GM18873 (cell line): ENCODE results near the gene PPL.
"Not testable (repeated sequence)": the region's sequence is repeated elsewhere in the genome, so short reads cannot be mapped to it uniquely, and the experiment has no call there.

ENCODE experiments used
- ATAC-seq: cut with Tn5 transposase; IDR thresholded peaks from one replicate; pipeline ENCODE4 v1.9.1; 2021; ENCODE audit warnings: mild to moderate bottlenecking, moderate library complexity, moderate number of reproducible peaks; ENCODE audit not compliant: unreplicated experiment, low FRiP score

Gene PPL

DNA sequence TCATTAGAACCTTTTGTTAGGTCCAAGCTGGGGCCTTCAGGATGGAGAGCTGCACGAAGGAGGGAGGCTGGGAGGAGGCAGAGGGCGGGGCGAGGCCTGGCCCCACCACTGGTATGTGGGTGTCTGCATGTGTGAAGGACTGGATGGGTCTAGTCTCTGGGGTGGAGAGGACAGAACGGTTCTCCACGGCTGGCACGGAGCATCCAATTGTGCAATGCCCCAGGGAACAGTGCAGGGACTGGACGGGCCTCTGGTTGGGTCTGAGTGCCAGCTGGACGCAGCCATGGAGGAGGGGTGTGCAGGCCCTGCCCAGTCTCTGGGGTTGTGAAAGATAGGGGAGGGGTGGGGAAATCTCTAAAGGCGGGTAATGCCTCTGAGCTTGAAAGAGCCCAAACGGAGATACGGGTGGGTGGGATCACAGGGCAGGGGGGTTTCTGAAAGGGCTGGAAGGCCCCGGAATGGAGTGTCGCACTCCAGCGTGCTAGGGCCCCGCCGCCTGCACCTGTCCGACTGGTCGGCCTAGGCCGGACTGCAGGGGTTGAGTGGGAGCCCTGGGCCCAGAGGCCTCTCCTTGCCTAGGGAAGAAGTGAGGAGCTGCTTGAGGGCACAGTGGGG lies 1.6 kb downstream of the PPL start:
- ATAC-seq = no peak

DNA sequence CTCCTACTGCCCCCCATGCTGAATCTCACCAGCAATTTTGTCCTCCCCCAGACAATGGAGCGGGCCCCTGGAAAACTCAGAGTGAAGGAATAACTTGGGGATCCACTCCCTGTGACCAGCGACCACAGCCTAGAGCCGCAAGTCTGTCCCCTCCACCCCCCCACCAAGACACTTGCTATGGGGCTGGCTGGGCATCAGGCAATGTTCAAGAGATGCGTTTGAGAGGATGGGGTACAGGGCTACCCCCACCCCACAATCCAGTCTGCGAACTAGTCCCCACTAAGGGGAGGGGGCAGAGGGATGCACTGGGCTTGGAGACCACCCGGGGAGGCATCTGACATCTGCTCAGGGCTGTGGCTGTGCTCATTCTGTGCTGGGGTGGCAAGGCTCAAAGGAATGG lies 2.4 kb downstream of the PPL start:
- ATAC-seq = no peak

DNA sequence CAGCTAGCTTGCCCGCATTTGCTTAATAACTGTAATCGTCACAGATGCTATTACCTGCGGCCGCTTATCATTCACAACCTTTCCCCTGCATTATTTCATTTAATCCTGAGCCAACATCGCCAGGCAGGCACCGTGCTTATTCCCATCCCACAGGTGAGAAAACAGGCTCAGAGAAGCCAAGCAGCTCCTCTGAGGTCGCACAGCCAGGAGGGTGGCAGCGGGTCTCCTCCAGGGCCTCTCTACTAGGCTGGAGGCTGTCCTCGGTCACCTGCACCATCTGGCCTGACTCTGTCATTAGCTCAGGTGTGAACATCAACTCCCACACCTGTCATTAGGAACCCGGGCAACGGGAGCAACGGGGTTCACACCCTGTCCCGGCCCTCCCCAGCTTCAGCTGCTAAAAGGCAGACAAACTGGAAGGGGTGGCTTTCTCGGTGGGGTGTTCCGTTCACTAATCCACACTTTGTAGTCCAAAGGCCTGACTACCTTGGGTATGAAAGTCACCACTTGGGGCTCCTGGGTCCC lies 3.0 kb downstream of the PPL start:
- ATAC-seq = no peak

DNA sequence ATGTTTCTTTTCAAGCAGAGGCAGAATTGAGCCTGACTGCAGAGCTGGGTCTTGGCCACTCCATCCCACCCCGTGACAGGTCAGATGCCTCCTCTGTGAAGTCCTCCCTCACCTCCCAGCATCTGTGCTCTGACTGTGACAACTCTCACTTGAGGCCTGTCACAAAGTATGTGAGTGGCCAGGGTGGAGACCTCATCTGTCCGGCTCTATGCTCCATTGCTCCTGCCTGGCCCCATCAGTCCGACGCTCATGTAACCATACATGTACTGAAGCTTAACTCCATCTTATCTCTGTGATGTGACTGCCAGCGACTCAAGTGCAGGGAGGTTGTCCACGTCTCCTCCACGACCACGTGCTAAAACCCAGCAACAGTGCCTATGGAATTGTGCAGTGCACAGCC lies 3.5 kb downstream of the PPL start:
- ATAC-seq = no peak

DNA sequence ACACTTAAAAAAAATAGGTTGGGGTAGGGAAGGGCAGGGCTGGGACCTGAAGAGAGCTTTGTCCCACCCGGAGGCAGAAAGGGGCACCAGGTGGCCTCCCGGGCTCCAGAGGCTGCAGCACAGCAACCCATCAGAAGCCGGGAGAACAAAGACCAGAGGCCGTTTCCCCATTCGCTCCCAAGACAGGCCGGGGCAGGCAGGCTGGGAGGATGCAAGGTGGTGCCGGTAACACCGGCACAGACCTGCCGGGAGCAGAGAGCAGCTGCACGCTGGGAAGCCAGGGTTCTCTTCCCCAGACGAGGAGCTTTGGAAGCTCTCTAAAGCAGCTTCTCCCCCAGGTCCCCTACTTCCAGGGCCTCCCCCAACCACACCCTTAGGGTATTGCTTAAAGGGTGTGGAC lies 5.6 kb downstream of the PPL start:
- no peak for ATAC-seq

DNA sequence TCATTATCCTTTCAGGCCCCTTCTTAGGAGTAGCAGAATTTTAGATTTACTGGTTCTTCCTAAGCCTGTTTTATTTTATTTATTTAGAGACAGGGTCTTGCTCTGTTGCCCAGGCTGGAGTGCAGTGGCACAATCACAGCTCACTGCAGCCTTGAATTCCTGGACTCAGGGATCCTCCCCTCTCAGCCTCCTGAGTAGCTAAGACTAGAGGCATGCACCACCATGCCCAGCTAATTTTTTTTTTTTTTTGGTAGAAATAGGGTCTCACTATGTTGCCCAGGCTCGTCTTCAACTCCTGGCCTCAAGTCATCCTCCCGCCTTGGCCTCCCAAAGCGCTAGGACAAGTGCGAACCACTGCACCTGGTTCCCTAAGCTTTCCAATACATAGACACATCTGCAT lies 7.3 kb downstream of the PPL start:
- not testable (repeated sequence) for ATAC-seq

DNA sequence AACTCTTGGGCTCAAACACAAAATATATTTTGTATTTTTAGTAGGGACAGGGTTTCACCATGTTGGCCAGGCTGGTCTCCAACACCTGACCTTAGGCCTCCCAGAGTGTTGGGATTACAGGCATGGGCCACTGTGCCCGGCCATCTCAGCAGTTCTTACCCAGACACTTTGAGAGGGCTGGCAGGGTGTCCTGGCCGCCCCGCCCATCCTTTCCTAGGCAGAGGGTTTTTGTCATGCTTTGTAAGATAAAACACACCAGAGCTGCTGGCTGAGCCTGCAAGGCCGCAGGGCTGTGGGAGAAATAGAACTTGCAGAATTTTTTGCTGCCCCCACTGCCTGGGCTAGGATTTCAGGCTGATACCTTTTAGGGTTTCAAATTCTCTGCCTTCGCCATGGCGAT lies 8.7 kb downstream of the PPL start:
- ATAC-seq = no peak

DNA sequence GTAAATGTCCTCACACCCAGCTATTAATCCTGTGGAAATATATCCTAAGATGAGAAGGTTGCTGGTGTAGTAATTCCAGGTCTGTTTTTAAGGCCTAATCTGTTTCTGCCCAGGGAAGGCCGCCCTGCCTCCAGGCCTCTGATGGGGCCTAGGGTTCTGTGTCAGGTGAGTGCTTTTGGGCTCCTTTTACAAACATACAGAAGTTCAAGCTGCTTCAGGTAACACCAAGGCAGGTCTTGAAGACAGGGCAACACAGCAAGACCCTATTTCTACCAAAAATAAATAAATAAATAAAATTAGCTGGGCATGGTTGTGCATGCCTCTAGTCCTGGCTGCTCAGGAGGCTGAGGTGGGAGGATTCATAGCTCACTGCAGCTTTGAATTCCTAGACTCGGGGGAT lies 9.3 kb downstream of the PPL start:
- ATAC-seq = no peak

DNA sequence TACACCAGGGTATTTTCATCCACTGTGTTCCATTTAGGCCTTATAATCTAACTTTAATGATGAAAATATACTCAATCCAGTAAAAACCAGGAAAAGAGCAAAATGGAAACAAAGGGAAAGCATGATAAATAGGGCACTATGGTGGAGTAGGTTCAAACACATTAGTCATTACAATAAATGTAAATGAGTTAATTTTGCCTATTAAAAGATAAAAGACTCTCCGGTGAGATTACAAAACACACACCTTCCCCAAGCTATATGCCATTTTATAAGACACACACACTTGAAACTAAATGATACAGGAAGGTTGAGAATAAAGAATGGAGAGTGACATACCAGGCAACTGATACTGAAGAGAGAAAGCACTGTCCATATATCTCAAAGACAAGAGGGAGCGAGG lies 10.0 kb downstream of the PPL start:
- ATAC-seq = no peak

DNA sequence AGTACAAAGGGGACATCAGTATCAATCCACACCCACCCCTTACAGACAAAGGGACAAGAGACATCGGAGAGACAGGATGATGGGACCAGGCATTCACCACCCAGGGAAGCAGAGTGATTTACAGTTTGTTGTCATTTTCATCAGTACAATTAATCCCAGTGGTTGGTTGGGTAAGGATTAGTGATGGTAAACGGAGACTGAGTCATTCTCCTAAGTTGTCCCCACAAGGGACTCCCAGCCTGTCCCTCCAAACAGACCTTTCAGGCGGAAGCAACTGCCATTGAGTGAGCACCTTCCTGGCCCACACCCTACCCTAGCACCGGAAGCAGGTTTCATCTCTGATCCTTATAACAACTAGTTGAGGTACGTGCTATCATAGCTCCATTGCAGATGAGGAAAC lies 11.2 kb downstream of the PPL start:
- ATAC-seq = no peak

DNA sequence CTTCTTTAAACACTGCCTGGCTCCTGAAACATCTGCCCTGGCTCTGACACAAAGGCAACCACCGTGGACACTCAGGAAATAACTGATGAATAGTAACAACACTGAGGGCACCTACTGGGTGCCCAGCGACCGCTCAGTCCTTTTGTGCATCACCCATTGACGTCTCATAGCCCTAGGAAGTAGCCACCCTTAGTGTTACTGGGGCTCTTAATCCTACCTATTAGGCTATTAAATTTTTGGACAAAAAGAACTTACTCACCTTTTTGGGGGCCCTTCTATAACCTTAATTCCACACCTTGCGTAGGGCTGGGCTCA lies 11.7 kb downstream of the PPL start:
- ATAC-seq = no peak

DNA sequence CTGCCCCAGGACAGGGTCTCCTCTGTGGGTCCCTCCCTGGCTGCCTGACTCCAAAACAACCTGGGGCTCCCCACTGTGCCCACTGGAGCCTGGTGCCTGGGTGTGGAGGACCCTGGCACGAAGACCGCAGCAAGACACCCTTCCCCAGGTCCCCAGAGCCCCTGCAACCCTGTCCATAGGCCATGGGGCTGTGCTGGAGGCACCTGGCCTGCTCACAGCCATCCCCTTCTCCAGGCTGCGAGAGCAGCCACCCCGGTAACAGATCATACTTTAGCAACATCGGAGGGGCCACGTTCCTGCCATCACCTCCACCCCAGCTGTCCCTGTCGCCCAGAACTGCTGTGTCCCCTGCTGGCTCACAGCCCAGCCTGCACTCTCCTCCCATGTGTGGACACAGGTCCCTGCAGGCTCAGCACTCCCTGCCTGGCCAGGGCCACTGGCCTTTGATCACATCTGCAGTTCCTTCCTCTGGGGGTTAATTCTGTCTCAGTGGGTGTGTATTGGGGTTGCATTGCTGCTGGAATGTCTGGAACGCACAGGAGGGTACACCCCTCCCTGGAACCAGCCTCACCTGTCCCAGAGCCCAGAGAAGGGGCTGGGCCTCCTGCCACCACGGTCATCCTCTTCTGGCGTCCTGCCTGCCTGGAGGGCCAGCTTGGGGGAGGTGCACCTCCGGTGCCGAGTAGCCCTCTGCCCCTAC lies 12.2 kb downstream of the PPL start:
- no peak for ATAC-seq

DNA sequence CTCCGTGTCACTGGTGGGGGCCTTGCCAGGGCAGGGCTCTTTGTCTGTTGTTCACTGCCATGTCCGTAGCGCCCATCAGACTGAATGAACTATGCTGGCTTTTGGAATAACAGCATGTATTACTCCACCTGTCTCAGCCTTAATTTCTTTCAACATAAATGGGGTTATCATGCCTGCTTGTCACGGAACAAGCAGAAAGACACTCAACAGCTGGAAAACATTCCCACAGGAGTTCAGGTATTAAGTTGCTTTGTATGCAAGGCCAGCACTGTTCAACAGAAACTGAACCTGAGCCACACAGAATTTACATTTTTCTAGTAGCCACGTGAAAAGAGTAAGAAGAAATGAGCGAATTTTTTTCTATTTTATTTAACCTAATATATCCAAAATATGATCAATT lies 13.1 kb downstream of the PPL start:
- no peak for ATAC-seq

DNA sequence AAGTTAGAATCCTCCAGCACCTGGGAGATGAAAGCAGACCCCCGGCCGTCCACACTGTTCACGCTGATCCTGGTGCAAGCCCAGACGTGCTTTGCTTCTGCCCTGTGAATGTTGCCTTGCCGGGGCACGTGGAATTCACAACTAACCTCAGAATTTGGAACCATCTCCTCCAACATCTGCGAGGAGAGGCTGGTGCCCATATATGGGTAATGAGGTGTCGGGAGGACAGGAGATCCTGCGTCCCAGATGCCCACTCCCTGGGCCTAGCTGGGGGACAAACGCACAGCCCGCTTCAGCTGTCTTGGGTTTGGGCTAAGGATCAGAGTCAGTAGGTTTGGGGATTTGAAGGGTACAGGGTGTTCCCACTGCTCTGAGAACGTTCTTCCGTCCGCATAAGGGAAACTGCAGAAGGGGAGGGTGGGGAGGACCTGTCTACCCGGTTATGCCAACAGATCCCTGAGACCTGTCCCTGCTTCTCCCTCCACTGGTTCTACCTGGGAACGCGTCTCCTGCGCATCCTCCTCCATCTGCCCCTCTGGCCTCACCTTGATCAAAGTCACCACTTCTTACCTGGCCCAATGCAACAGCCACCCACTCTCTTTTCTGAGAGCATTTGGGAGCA lies 14.1 kb downstream of the PPL start:
- ATAC-seq = no peak

DNA sequence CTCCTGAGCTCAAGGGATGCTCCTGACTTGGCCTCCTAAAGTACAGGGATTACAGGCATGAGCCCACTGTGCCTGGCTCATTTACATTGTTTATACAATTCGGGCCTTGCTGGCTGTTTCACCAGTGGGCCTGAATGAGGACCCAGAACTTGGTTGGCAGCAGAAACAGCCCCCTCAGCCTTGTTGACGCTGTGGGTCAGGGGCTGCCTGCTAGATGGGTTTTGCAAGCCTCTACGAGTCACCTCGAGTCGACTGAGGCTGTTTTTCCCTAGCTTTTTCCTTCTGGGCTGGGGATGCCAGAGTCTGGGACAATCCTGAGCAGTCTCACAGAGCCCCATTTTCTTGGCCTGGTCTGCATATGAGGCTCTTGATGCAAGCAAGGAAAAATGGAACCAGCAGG lies 16.1 kb downstream of the PPL start:
- ATAC-seq = no peak

DNA sequence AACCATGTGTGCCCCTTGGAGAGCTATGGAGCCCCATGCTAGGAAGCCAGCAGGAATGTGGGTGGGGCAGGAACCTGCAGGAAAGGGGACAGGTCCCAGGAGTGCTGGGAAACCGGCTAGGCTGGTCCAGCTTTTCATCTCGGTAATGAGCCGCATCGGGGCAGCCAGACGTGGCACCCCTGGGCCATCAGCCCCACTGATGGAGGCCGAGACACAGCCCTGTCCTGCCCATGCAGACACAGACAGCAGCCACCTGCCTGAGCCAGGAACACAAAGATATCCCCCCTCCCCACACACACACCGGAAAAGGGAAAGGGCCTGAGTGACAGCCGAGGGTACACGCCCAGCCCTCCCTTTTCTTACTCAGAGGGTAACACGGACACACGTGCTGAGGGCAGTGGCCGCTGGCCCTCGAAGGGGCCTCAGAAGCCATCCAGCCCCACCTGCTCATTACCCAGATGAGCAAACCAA lies 18.1 kb downstream of the PPL start:
- no peak for ATAC-seq

DNA sequence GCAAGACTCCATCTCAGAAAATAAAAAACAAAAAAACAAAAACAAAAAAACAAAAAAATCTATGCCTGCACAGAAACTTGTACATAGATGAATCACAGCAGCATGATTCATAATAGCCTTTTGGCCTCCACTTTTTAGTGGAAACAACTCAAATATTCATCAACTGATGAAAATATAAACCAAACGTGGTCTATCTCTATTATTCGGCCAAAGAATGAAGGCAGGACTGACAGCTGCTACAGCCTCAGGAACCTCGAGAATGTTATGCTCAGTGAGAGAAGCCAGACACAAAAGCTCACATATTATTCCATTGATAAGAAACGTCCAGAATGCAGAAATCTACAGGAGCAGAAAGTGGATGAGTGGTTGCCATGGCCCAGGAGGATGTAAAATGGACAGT lies 19.8 kb downstream of the PPL start:
- no peak for ATAC-seq

DNA sequence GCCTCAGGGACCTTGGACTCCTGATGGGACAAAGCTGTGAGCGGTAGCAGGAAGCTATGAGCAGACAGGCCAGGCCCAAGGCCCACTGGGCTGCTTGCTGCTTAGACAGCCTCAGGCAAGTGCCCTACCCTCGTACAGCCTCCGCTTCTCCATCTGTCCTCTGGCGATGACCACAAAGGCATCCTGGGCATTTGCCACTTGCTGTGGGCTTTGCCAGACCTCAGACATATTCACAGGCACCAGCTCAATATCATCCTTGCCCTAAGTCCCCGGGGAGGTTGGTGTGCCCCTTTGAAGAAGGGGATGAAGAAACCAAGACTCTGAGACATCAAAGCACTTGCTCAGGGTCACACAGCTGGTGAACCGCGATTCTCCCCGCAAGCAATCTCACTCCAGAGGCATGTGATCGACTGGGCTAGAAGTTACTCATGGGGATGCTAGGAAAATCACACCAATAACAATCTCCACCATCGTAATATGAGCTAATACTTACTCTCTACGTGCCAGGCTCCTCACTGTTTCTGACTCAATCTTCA lies 21.7 kb downstream of the PPL start:
- ATAC-seq = no peak

DNA sequence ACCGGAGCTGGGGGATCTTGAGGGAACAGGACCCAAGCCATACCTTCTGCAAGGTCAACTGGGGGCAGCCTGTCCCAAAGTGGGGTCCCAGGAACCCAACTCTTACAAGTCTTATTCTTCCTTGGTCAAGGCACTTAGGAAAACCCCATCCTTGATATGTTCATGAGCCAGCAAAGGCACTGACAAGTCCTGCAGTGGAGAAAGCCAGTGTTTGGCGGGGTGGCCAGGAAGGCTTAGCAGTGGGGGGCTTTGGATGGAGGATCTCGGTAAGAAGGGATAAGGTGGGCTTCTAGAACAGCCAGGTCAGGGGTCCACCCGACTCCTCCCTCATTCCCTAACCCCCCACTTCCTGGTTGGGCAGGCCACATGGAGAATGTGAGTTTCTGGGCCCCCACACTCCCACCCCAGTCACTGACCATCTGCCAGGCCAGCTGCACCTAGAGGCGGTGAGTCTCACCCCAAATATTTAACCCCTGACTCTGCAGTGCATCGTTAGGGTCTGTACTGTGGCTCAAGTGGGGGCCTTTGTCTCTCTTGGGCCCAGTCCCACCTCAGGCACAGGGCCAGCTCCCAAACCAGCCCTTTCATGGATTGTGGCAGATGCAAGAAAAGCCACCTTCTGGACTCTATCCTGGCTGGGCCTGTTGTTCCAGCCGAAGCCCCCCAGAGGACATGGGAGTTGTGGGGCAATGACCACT lies 22.3 kb downstream of the PPL start:
- ATAC-seq = no peak

DNA sequence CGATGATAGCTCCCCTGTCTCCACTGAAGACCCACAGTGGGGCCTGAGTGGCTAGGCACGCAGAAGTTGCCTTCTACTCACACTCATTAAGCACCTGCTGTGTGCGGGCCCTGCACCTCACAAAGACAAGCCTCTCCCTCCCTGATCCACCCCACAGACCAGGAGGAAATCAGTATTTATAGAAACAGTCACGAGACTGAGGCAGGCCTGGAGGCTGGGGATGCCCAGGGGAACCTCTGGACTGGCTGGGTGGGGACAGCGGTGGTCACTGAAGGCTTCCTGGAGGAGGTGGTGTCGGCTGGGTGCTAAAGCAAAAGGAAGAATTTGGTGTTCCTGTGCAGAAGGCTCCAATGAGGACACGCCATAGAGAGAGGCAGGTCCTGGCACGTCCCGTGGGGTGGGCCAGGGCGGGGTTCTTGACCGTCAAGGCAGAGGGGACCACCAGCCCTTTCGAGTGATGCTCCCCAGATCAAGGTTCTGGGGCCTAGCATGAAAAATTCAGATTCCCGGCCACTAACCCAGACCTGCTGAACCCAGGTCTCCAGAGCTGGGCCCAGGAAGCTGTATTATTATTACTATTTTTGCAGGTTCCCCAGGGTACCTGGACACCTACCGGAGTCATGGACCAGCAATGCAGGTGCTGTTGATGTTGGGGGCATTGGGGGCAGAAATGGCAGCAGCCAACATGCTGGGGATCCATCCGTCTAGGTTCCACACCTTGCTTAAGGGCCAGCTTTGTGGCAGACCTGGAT lies 23.0 kb downstream of the PPL start:
- no peak for ATAC-seq
